Measurements from ENCODE around the gene CHP1.

GRCh38 chr15:41288464-41288863 lies 57.4 kb downstream of the CHP1 start:
- TF ChIP-seq POLR2A (IDR thresholded peaks at IDR 0.05) (no peak), EP300 (IDR thresholded peaks at IDR 0.05) (no peak)
- TF ChIP-seq, protein P1, sequence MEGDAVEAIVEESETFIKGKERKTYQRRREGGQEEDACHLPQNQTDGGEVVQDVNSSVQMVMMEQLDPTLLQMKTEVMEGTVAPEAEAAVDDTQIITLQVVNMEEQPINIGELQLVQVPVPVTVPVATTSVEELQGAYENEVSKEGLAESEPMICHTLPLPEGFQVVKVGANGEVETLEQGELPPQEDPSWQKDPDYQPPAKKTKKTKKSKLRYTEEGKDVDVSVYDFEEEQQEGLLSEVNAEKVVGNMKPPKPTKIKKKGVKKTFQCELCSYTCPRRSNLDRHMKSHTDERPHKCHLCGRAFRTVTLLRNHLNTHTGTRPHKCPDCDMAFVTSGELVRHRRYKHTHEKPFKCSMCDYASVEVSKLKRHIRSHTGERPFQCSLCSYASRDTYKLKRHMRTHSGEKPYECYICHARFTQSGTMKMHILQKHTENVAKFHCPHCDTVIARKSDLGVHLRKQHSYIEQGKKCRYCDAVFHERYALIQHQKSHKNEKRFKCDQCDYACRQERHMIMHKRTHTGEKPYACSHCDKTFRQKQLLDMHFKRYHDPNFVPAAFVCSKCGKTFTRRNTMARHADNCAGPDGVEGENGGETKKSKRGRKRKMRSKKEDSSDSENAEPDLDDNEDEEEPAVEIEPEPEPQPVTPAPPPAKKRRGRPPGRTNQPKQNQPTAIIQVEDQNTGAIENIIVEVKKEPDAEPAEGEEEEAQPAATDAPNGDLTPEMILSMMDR (IDR thresholded peaks at IDR 0.05): no peak
